Activated naive CD4-positive, alpha-beta T cell (primary cell): ENCODE data around the gene THBS4.
A peak's percentile ranks its signal among the peaks of the same experiment; 100 is the strongest.
"Not testable (repeated sequence)": the region's sequence is repeated elsewhere in the genome, so short reads cannot be mapped to it uniquely, and the experiment has no call there.

ENCODE experiments used
- DNase-seq, 4 experiments: peaks; one replicate each; lab custom pipeline; 2025; lab: John Stamatoyannopoulos, UW

THBS4 gene

GRCh38 chr5:80076131-80077050 is 41.2 kb downstream of the THBS4 start:
- DNase-seq, result no peak

- no peak for DNase-seq
Measured at GRCh38 chr5:80077051-80077714, 42.0 kb downstream of the THBS4 start.

- no peak for DNase-seq
Measured at GRCh38 chr5:80078921-80079320, 43.8 kb downstream of the THBS4 start.

GRCh38 chr5:80082281-80082680 is 47.1 kb downstream of the THBS4 start:
- no peak for DNase-seq

GRCh38 chr5:80082731-80083100 is 47.6 kb downstream of the THBS4 start:
- DNase-seq, result peak in 2 of 4 experiments; percentile 35 to 36

DNA sequence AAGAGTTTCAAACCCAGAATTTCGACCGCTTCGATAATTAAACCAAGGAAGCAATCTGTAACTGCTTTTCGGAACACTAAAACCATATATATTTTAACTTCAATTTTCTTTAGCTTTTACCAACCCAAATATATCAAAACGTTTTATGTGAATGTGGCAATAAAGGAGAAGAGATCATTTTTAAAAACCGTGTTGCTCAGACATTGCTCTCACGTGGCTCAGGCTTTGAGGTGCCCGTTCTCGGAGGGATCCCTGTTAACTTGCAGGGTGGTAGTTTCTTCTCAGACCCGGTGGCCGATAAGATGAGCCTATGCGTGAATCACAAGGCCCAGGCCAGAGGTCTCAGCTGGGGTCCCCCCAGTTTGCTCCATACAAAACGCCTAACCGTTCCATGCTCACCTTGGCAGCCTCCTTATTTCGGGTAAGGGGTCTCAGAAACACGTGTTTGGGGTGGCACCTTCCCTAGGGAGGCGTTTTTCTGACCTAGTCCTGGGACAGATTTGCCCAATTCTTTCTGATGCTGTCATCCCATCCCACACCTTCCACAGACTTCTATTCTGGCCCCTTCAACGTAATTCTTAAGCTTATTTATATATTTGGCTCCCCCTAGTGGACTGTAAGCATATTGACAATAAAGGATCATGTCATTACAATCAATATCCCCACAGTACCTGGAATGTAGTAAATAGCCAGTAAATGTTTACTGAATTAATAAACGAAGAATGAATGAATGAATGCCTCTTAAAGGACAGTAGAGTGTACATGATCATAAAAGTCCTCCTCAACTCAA is 48.1 kb downstream of the THBS4 start:
- DNase-seq, result no peak

DNA sequence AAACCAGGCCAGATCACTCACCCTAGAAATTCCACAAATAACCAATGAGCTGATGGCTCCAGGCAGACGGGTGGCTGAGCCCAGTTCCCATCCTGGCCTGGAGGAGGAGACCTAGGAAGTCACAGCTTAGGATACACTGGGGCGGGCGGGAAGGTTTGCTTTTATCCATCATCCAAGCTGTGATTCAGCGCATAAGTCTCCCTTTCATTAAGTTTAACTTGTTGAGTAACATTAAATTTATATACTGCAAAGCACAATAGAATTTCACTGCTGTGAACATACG is 55.7 kb downstream of the THBS4 start:
- DNase-seq, result no peak

- not testable (repeated sequence) for DNase-seq
Measured at GRCh38 chr5:80091792-80092192, 56.6 kb downstream of the THBS4 start.

GRCh38 chr5:80092486-80093107 is 57.4 kb downstream of the THBS4 start:
- no peak for DNase-seq

- DNase-seq, result no peak
Measured at GRCh38 chr5:80093796-80094195, 58.6 kb downstream of the THBS4 start.

GRCh38 chr5:80094236-80094738 is 59.1 kb downstream of the THBS4 start:
- no peak for DNase-seq

- no peak for DNase-seq
Measured at GRCh38 chr5:80097451-80097850, 62.3 kb downstream of the THBS4 start.

DNA sequence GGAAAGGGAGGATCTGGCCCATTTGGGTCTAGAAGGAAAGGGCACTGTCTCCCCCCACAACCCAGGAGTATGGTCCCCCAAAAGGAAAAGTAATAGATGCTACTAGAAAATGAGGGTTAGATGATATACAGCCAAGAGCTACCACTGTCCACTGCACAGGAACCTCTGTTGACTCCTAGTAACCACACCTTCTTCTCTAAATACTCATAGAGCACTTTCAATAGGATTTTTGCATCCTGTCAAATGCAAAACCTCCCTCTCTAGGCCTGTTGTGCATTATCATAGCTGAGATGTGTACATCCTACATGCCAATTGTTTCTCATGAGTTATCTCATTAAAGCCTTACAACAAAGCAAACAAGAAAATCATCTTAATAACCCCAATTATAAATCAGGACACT is 66.8 kb downstream of the THBS4 start:
- DNase-seq, result no peak

DNA sequence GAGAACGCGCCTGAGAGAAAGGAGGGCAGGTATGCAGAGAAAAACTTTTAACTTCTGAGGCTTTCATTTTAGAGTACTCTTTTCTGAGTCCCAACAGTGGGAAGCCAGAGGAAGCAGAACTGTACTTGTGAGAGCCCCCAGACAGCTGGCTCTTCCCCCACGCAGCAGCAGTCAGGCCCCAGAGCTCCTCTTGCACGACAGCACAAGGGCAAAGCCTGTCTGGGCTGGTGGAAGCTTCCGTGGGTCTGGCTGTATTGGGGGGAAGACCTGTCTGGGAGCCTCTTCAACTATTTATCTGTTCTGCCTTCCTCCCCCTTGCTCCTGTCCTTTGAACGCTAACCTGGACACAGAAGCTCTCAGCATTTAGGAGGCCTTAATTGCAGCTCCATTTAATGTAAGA is 68.2 kb downstream of the THBS4 start:
- DNase-seq, result no peak

DNA sequence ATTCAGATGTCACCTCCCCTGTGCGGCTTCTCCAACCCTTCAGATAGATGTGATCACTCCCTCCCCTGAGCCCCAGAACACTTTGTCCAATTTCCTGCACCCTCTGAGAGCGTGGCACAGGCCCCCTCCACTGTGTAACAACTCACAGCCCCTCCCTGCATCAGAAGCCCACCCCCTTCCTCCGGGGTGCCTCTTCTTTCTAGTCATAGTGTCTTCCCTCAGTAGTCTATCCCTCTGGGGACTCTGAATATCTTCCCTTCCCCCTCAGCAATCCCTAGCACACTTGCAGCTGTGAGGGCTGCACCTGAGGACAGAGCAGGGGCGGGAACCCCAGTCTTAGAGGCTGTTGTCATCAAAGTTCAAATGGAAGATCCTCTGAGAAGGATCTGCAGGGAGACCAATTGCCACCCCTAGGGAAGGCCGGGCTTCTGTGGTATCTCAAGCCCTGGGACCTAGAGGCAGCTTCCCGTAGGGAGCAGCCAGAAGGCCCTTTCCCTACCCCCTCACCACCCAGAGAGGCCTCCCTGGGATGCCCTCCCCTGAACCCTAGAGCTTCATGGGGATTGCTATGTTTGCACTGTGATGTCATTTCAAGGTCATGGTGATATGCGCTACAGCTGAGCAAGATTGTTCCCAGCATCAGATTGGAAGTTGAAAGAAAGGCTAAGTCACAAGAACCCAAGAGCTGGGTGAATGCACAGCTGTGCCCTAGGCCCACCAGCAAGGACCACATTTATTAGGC is 70.7 kb downstream of the THBS4 start:
- no peak for DNase-seq

DNA sequence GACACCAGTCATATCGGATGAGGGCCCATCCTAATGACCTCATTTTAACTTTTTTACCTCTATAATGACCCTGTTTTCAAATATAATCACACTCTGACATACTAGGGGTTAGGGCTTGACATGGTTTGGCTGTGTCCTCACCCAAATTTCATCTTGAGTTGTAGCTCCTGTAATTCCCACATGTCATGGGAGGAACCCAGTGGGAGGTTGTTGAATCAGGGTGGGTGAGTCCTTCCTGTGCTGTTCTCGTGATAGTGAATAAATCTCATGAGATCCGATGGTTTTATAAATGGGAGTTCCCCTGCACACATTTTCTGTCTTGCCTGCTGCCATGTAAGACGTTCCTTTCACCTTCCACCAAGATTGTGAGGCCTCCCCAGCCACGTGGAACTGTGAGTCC is 71.8 kb downstream of the THBS4 start:
- no peak for DNase-seq

DNA sequence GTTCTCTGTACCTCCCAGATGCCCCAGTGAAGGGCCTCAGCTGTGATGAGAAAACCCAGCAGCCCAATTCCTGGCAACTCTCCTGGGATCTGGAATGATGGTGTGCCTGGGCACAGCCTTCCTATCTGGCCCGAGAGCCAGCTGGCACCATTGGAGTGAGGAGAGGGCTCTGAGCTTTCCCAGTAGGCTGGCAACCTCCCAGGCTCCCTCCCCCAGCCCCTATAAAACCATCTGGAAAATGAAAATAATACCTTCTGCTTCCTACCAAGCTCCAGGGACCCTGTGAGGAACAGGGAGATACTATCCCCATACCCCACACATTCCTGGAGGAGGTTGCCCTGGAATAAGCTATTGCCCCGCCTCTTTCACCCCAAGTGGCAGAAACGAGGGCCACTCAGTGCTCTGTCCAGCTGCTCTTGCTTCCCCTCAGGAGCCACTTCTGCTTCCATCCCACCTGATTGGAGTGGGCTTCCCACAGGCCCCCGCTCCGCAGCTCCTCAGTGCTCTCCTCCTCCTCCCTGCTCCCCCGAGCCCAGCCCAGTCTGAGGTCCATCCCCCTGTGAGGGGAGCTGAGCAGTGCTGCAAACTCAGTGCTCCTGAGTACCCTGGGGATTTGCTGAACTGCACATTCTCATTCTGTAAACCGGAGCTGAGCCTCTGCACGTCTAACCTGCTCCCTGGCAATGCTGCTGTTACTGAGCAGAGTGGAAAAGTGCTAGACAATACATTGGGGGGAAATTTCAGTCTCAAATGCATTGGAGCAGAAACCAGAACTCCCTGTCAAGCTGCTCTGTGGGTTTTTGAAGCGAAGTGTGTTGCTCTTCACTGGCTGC is 74.7 kb downstream of the THBS4 start:
- DNase-seq, result no peak

DNA sequence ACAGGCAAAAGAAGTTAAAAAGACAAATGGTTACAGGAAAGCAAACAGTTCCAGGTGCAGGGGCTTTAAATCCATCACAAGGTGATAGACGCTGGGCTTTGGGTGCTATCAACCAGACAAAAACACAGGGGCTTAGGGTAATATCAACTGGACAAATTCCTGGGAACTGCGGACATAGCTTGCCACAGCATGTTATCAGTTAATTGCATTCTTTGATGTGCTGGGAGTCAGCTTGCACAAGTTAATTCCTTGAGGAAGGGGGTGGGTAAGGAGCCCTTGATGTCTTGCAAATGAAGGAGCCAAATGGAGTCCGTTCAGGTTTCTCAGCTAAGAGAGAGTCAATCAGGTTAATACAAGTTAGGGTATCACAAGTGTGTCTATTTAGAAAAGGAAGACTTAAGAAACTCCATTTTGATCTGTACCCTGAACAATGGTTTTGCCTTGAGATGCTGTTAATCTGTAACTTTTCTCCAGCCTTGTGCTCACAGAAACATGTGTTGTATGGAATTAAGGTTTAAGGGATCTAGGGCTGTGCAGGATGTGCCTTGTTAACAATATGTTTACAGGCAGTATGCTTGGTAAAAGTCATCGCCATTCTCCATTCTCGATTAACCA is 76.3 kb downstream of the THBS4 start:
- DNase-seq, result not testable (repeated sequence)

- DNase-seq, result no peak
Measured at GRCh38 chr5:80114860-80115259, 79.7 kb downstream of the THBS4 start.

- no peak for DNase-seq
Measured at GRCh38 chr5:80116000-80116399, 80.9 kb downstream of the THBS4 start.
